ENCODE results near the gene PMFBP1.

DNA sequence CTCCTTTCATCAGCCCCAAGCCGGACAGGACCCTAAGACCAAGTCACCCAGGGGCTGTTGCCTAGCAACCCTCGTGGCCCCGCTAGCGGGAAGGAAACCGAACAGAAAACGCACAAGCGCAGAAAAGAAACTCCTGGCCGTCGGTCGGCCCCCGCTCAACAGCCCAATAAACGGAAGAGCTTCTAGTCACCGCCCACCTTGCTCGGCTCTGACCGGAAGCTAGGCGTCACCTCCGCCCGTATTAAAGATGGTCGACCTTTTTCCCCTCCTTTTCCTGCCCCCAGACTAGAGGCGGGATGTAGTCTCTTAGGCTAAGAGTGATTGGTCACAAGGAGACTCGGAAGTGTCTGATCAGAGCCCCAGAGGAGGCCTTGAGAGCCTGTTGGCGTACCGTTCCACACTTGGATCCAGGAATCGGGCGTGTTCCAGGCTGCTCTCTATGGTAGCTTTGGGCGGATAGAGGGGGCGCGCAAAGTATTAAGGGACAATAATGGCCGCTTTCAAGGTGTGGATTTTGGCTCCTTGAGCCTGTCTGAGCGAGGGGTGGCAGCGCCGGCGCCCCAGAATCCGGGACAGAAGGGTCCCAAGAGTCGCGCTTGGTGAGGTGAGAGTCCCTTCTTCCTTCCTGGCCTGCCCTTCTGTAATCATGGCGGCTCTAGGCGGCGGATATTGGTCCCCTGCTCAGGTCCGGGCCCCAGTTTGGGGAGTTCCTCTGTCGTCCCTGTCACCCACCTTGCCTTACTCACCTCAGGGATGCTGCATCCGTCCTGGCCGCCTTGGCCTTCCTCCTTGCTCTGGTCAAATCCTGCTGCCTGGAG is 78.3 kb downstream of the PMFBP1 start, which contains the start of the genes DHX38 and TXNL4B:
- TF ChIP-seq, protein P1, sequence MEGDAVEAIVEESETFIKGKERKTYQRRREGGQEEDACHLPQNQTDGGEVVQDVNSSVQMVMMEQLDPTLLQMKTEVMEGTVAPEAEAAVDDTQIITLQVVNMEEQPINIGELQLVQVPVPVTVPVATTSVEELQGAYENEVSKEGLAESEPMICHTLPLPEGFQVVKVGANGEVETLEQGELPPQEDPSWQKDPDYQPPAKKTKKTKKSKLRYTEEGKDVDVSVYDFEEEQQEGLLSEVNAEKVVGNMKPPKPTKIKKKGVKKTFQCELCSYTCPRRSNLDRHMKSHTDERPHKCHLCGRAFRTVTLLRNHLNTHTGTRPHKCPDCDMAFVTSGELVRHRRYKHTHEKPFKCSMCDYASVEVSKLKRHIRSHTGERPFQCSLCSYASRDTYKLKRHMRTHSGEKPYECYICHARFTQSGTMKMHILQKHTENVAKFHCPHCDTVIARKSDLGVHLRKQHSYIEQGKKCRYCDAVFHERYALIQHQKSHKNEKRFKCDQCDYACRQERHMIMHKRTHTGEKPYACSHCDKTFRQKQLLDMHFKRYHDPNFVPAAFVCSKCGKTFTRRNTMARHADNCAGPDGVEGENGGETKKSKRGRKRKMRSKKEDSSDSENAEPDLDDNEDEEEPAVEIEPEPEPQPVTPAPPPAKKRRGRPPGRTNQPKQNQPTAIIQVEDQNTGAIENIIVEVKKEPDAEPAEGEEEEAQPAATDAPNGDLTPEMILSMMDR (IDR thresholded peaks at IDR 0.05; ENCODE audit: poor library complexity, severe bottlenecking) = peak; percentile 29
- TF ChIP-seq TAF1 (IDR thresholded peaks at IDR 0.05; ENCODE audit: low read depth) (peak; percentile 62), POLR2AphosphoS5 (IDR thresholded peaks at IDR 0.05) (peak; percentile 87), MXI1 (conservative IDR thresholded peaks at IDR 0.05; ENCODE audit: poor library complexity, severe bottlenecking) (peak; percentile 85), EP300 (conservative IDR thresholded peaks at IDR 0.05; ENCODE audit: poor library complexity, severe bottlenecking) (peak; percentile 53)
- TF ChIP-seq, protein P2, sequence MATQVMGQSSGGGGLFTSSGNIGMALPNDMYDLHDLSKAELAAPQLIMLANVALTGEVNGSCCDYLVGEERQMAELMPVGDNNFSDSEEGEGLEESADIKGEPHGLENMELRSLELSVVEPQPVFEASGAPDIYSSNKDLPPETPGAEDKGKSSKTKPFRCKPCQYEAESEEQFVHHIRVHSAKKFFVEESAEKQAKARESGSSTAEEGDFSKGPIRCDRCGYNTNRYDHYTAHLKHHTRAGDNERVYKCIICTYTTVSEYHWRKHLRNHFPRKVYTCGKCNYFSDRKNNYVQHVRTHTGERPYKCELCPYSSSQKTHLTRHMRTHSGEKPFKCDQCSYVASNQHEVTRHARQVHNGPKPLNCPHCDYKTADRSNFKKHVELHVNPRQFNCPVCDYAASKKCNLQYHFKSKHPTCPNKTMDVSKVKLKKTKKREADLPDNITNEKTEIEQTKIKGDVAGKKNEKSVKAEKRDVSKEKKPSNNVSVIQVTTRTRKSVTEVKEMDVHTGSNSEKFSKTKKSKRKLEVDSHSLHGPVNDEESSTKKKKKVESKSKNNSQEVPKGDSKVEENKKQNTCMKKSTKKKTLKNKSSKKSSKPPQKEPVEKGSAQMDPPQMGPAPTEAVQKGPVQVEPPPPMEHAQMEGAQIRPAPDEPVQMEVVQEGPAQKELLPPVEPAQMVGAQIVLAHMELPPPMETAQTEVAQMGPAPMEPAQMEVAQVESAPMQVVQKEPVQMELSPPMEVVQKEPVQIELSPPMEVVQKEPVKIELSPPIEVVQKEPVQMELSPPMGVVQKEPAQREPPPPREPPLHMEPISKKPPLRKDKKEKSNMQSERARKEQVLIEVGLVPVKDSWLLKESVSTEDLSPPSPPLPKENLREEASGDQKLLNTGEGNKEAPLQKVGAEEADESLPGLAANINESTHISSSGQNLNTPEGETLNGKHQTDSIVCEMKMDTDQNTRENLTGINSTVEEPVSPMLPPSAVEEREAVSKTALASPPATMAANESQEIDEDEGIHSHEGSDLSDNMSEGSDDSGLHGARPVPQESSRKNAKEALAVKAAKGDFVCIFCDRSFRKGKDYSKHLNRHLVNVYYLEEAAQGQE (IDR thresholded peaks at IDR 0.05; ENCODE audit: borderline replicate concordance) = no peak
